AG09309 (cell line): ENCODE results near the gene TMEM63B.

ENCODE experiments used
- DNase-seq: peaks from one replicate; pipeline ENCODE4 v3.0.0-alpha.2; 2010; ENCODE audit warnings: low read depth
- H3K4me3 ChIP-seq: 2 replicates; pipeline ENCODE4 v1.5.1; 2011; ENCODE audit warnings: mild to moderate bottlenecking, low read depth, low read length, moderate library complexity; ENCODE audit not compliant: control insufficient read depth
- TF ChIP-seq, protein P1 (sequence below): IDR thresholded peaks from 2 replicates; pipeline ENCODE4 v1.5.1; 2011; ENCODE audit warnings: mild to moderate bottlenecking, low read depth, low read length, inconsistent platforms; ENCODE audit not compliant: insufficient read depth, control insufficient read depth; ENCODE audit errors: missing control alignments

Gene TMEM63B

DNA sequence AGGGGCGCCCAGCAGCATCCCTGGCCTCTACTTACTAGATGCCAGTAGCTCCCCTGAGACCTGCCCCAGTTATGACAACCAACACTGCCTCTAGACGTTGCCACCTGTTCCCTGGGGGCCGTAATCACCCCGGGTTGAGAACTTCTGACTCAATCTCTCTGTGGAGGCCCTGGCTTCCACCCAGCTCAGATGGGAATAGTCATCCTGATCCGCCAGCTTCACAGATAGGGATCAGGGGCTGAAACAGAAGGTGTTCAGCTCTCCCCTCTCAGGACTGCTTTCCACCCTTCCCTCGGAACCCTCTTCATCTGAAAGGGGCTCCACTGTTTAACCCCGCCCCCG is 34.6 kb downstream of the TMEM63B start:
- TF ChIP-seq, protein P1, sequence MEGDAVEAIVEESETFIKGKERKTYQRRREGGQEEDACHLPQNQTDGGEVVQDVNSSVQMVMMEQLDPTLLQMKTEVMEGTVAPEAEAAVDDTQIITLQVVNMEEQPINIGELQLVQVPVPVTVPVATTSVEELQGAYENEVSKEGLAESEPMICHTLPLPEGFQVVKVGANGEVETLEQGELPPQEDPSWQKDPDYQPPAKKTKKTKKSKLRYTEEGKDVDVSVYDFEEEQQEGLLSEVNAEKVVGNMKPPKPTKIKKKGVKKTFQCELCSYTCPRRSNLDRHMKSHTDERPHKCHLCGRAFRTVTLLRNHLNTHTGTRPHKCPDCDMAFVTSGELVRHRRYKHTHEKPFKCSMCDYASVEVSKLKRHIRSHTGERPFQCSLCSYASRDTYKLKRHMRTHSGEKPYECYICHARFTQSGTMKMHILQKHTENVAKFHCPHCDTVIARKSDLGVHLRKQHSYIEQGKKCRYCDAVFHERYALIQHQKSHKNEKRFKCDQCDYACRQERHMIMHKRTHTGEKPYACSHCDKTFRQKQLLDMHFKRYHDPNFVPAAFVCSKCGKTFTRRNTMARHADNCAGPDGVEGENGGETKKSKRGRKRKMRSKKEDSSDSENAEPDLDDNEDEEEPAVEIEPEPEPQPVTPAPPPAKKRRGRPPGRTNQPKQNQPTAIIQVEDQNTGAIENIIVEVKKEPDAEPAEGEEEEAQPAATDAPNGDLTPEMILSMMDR = no peak
- no peak for DNase-seq
- H3K4me3 ChIP-seq = no peak overlapping the region

DNA sequence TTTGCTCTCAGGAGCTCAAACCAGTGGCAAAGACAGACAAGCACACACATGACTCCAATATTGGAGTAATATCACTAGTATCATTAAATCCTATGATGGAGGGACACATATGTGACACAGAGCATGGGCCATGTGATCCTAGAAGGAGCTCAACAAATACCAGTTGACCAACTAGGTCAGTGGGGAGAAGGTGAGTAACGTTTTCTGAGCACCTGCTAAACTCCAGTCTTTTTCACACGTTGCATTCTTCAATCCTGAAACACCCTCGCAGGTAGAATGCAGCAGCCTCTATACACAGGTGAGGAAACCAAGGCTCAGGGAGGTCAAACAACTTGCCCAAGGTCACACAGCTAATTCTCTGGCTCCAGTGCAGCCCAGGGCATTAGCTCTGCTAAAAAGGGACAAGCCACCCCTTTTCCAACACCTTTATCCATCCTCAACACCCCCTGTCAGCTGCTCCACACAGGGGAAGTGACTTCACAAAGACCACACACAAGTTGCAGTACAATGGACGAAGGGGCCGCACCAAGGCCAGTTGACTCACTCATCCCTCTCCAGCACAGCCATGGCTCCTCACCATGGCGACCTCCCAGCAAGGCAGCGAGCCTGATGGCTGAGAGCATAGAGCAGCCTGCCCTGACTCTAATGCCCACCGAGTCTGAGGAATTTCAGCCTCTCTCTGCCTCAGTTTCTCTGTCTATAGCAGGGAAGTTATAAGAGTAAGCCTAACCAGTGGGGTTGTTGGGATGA is 35.7 kb downstream of the TMEM63B start:
- H3K4me3 ChIP-seq = no peak overlapping the region
- TF ChIP-seq, protein P1 = no peak
- no peak for DNase-seq

DNA sequence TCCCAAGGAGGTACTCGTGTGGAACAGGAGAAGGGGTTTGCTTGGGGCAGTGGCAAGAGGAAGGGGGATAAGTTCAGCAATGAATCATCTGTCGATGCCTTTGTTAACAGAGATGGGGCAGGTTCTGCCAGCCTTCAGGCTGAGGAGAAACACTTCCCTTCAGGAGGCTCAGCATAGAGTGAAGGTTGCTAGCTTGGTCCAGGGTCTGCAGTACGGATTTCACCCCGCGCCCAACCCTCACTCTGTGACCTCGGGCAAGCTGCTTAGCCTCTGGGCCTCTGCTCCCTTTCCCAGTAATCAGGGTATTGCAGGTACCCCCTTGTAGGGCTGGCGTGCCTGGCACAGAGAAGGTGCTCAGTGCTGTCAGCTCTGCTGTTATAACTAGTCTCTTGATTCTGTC is 38.8 kb downstream of the TMEM63B start:
- H3K4me3 ChIP-seq = no peak overlapping the region
- TF ChIP-seq, protein P1 = no peak
- no peak for DNase-seq

DNA sequence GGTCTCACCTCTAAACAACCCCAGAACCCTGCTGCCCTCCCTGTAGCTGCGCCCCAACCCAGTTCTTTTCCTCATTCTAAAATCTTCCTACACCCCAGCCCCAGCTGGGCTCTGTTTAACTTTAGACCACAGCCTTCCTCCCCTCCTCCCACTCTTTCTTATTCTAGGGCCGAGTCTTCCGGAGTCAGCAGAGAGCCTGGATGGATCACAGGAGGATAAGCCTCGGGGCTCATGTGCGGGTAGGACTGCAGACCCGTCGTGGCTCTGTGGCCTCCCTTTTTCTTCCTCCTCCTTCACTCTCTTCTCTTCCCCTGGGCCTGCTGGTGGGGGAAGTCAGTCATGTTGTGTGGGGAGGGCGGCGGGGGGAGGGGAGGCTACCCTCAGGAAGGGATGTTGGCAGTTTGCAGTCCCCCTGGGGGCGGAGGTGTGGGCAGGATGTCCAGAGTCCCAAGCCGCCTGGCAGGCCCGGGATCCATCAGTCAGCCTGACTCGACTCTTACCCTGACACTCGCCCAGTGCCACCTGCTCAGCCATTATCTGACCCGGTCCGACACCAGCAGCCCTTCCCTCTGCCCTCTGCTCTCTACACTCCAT is 39.3 kb downstream of the TMEM63B start:
- TF ChIP-seq, protein P1 = no peak
- H3K4me3 ChIP-seq = no peak overlapping the region
- no peak for DNase-seq

DNA sequence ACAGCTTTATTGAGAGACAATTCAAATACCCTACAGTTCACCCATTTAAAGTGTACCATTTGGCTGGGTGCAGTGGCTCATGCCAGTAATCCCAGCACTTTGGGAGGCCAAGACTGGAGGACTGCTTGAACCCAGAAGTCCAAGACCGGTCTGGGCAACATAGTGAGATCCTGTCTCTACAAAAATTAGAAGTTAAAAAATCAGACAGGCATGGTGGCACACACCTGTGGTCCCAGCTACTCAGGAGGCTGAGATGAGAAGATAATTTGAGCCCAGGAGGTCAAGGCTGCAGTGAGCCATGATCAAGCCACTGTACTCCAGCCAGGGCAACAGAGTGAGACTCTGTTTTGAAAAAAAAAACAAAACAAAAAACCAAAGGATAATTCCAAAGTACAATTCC is 40.2 kb downstream of the TMEM63B start:
- H3K4me3 ChIP-seq = no peak overlapping the region
- TF ChIP-seq, protein P1 = no peak
- DNase-seq = no peak

DNA sequence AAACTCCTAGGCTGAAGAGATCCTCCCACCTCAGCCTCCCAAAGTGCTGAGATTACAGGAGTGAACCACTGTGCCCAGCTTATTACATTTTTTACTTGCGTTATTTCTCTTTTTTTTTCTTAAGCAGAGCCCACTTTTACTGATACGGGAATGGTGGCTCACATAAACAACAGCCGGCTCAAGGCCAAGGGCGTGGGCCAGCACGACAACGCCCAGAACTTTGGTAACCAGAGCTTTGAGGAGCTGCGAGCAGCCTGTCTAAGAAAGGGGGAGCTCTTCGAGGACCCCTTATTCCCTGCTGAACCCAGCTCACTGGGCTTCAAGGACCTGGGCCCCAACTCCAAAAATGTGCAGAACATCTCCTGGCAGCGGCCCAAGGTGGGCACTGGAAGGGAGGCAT is 41.8 kb downstream of the TMEM63B start:
- TF ChIP-seq, protein P1 = no peak
- H3K4me3 ChIP-seq = no peak overlapping the region
- no peak for DNase-seq
